NCI-H146 treated with DMSO at 0.1 percent for 48 hours (cell line): Measurements from ENCODE around the gene CD93.
A peak's percentile ranks its signal among the peaks of the same experiment; 100 is the strongest.

Experiments
- DNase-seq: peaks from one replicate; lab custom pipeline; 2025; ENCODE audit not compliant: unreplicated experiment; lab: John Stamatoyannopoulos, UW

The CD93 gene

DNA sequence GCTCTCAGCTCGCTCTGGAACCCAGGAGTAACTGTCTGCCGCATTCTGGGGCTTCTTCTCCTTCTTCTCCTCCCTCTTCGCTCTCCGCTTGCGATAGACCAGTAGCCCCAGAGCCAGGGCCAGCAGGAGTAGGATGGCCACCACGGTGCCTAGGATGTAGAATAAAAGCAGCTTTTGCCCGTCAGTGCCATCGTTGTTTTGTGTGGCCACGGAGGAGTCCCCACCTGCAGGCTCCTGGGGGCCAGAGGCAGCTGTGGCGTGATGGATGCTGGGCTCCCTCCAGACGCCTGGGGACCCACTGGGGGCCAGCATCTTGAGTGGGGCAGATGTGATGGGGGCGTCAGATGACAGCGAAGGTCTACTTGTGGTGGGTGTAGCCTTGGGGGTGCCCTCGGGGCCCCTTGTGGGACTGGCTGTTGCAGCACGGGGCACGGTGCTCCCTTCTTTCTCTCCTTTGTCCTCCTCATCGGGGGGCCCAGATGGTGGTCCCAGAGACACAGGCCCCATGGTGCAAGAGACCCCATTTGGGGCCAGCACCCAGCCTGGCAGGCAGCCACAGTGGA, 1.8 kb downstream of the CD93 start:
- DNase-seq = no peak

DNA sequence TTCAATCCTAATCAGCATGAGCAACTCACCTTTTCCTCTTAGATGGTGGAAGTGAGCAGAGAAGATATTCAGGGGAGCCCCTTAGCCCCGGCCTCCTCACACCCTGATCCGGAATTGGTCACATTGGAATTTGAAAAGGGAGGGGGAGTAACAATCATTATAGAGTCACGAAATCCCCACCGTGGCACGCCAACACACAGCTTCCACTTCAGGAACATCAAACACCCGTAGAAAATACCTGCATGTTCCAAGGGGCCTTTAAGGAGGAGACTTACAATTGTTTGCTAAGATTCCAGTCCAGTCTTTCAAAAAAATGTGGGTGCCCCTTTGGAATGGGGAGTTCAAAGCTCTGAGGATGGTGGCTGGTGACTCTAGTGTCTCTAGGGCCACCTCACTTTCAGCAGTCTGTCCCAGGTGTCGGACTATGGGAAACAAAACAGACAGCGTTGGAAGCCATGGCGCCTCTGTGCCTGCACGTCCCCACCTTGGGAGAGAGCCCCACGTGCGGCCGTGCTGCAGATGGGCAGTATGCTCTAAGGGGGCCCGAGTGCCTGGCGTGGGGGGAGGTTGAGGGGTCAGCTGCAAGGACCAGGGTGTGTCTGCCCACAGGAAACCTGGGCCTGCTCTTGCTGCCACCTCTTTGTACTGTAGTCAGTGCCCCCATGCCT, 2.4 kb downstream of the CD93 start:
- no peak for DNase-seq

DNA sequence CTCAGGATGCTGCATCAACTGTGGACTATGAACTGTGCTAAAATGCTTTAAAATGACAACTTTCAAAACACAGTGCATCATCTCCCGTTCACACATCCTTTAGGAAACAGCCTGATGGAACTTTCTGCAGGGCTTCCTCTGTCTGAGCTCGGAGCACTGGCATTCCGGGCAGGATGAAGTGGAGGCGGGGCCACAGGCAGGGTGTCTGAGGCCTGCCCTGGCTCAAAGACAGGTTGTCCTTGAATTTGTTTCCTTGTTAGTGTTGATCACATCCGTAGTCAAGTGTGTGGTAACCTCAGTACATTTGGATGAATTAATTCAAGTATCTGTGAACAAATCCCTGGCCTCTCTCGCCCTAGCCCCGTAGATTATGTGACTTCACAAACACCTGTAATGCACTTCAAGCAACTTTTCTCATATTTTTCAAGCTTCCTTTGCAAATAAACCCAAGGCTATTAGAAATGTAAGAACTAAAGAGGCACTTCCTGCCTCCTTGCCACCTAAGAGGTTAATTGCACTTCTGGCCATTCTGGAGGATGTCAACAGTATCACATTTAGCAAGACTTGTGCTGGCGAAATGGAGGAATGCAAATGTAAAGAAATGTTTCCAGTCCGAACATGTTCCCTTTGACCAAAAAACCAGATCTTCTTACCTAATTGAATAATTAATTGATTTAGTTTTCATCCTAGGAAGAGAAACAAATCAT, 3.1 kb downstream of the CD93 start:
- DNase-seq = no peak

DNA sequence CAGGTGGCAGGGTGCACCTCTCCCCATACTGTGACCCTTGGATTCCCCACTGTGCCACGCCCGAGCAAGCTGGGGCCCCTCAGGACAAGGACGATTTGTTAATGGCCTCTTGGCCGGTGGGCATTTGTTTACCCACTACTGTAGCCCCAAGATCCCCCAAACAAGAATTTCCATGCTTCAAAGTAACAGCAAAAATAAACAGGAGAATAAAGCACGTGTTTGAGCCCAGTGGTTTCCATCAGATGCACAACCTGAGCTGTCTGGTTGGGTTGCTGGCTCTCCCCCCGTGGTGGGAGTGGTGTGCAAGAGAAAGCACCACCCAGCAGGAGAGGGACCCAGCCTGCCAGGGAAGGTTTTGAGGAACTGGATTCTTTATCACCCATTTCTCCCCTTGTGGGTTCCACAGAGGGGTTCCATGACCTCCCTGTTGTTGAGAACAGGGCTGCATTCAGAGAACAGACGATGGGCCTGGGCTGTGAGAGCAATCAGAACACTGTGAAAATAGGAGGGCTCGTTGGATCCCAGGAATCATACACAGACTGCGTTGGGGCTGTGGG, 4.8 kb downstream of the CD93 start:
- DNase-seq = no peak

DNA sequence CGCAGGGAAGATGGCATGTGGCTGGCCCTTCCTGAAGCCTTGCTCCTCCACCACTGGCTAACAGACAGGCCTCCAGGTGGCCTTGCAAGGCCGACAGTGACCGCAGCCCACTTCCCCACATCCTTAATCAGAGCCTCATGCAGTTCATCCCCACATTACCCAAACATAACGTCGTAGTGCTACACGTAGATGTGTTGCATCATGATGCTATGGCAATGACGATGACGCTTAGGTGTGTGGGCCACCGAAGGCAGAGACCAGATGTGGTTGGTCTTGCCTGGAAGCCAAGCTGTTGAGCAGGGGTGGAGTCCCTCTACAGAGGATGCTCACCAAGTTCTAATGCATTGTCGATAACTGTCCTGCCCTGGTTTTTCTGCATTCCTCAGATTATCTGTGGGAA, 5.6 kb downstream of the CD93 start:
- no peak for DNase-seq

DNA sequence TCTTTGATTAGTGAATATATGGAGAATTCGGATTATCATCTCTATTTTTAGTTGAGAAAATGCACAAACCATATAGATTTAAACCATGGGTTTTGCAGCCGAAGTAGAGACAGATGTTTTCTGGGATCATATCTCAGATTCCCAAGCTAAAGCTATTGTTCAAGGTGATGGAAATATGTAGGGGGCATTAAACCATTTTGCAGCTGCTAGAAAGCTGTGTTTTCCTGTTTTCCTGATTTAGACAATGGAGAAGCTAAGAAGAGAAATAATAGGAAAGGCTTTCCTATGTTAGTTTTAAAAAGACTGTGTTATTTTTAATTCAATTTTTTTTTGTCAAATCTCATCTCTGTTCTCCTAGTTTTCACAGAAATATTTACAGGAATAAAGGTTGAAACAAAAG, 6.2 kb downstream of the CD93 start:
- DNase-seq = no peak

DNA sequence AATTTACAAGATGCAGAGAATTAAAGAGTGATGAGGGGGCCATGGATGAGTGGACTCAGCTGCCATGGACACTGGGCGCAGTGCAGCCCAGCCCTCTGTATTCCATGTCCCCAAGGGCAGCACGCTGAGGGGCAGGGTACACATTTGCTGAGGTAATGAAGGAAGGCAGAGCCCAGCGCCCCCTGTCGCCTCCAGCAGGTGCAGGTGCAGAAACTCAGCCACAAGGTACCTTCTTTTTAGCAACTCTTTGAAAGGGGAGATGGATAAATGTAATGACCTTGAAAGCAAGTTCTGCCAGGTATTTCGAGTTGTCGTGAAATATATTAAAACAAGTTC, 7.1 kb downstream of the CD93 start:
- peak; percentile 86 for DNase-seq

DNA sequence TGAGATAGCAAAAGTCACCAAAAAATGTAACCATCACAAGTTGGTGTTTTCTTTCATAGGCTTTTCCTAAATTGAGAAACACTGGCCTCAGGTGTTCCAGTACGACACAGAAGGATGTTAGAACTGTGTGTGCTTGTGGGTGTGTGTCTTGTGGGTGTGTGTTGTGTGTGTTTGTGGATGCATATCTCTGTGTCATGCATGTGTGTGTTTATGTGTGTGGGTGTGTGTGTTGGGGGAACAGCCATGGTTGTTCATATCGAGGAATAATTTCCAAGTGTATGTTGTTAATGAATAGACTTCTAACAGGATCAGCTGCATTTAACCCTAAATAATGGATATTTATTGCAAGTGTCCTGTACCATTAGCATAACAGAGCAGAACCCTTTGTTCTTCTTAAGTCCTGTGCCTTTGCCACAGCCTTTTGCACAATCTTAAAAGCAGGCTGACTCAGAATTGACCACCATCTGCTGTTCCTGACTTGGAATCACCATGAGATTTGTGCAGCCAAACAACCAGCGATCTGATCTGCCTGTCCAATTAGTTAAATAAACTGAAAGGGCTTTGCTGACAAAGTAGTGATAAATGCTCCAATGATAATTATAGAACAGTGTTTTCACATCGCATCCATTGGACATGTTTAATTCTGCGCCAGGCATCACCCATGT, 7.6 kb downstream of the CD93 start:
- no peak for DNase-seq

DNA sequence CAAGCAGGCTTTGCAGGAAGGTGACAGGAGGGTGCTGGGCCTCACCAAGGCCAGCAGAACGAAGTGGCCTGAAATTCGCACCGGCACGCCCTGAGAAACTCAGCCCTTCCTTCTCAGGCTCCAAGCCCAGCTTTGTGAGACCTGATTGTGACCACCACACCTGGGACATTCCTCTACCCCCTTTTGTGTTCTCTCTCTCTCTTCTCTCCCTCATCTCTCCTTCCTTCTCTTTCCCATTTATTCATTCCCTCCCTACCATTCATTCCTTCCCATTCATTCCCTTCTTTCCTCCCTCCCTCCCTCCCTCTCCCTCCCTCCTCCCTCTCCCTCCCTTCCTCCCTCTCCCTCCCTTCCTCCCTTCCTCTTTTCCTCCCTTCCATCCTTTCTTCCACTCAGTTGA, 8.8 kb downstream of the CD93 start:
- DNase-seq = no peak

DNA sequence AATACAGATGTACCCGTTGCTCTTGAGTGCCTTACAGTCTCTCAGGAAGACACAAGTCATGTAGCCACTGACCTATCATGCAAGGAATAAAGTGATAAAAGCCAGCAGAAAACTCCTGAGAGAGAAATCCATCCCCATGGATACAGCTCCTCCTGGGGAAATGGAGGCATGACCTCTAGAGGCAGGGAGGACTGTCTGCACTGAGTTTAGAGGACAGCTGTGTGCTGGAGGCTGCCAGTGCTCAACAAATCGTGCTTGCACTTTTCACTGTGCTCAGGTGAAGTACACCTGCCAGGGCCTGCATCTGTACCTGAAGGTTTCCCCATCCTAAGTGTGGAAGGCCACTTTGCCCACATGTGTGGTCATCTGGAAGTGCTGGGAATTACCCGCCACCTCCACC, 12.1 kb downstream of the CD93 start:
- no peak for DNase-seq

DNA sequence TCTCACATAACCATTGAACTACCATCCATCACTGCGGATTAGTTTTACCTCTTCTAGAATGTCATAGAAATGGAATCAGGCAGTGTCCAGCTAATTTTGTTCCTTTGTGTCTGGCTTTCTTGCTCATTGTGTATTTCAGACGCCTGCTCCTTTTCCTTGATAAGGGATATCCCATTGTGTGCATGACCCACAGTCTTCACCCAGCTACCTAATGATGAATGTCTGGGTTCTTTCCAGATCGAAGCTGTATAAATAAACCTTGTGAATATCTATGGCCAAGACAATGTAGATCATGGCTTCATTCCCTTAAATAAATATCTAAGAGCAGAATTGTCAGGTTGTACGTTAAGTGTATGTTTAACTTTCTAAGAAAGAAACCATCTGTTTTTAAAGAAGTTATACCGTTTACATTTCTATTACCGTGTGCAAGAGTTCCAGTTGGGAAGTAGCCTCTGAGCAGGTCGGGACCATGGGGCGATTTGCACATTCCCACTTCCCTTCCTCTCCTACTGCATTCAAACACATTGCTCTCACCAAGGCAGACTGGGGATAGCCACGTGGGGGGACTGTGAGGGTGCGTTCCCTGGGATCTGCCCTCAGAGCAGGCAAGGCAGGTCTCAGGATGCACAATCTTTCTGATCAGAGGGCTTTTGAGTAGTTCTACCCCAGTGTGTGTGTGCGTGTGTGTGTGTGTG, 13.1 kb downstream of the CD93 start:
- DNase-seq = no peak

DNA sequence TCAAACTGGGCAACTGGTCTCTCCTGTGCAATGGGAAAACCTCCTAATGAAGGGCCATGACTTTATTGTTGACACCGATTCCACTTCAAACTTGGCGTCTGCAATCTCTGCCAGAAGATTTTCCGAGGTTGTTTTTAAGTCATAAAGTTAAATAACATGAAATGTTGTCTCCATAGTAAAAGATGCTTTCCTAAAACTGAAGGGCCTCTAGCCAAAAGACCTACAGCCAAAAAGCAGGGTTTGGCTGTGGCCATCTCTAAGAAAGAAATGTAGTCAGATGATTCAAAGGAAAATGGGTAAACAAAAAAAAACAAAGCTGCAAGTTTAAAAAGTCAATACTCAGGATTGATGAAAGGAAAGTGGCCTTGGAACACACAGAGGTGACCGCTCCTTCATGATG, 14.1 kb downstream of the CD93 start:
- DNase-seq = no peak

DNA sequence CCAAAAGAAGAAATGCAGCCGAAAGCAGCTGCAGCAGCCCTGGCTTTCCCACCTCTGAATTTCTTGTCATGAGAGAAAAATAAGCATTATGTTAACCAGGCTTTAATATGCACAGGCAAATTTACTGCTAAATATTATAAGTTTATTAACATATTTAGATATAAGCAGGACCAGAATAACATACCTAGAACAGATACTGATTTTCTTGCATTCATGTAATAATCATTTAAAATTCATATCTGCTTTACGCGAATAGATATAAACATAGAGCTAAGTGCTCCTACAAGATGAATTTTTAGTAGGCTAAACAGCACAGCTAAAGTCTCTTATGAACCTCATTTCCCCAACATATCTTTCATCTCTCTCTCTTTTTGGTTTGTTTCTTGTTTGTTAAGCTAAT, 14.7 kb downstream of the CD93 start:
- no peak for DNase-seq

DNA sequence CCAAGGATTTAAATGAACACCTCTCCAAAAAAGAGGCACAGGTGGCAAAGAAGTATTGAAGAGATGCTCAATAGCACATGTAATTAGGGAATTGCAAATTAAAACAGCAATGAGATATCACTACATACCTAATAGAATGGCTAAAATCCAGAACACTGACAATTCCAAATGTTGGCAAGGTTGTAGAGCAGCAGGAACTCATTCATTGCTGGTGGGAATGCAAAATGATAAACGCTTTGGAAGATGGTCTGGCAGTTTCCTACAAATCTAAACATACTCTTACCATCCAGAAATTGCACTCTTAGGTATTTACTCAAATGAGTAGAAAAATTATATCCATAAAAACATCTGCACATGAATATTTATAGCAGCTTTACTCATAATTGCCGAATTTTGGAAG, 17.0 kb downstream of the CD93 start:
- DNase-seq = no peak

DNA sequence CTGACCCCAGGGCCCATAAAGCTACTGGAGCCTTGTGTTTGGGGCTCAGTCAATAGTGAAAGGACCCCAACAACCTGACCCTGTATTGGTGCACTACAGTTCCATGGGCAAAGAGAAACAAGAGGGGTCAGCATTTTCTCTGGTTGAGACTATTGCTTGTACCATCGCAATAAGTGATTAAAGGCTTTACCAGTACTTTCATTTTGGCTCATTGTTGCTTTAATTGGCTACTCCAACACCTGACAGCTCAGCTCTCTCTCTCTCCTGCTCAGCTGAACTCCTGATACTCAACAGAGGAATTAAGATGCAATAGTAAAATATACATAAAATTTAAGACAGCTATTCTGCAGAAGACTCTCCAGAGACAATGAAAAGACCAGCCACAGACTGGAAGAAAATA, 17.8 kb downstream of the CD93 start:
- DNase-seq = no peak

DNA sequence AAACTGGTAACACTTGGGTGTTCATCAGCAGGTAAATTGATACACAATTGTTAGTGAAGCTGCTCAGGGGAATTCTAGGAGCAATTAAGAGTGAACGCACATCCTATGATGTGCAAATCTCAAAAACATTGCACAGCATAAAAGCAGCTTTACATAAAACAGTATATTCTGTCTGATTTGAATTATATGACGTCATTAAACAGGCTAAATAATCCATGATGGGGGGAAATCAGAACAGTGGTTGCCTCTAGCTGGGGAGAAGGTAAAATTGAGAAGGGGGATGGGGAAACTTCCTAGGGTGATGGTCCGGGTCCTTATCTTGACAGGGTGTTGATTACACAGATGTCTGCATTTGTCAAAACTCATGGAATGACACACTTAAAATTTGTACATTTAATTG, 19.4 kb downstream of the CD93 start:
- no peak for DNase-seq

DNA sequence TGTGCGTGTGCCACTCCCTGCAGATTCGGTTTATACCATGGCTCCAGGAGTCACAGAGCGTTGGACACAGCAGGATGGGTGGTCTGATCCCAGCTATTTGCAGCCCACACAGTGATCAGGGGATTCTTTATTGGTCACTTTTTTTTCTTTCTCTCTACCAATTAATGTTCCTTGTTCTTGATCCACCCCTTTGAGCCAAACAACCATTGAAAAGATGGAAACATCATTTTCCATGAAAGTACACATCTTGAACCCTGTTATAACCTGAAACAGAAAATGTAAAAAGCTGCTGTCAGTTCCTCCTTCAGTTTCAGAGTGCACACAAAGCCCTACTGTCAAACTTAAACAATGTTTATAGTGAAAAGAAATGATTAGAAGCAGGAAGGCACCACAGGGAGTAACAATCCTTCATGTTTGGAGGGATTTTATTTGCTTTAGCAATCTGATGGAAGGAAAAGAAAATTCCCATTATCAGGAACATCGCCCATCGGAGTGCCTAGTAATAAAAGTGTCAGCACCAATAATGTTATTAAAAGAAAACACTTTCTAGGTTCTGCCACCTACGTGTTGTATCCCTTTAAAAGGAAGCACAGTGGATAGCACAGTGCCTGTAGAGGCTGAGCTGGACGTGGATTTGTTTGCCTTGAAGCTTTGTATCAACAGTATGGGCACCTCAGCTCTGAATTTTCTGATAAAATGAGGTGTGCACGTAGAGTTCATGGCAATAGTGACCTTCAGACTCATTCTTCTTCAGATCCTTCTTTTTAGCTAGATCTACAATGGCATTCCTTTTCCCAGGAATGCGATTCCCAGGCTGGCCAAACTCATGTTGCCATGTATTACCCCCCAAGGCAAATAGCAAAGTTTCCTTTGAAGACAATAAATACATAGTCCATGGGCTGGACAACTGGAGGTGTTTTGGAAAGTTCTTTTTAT, 20.6 kb downstream of the CD93 start:
- no peak for DNase-seq

DNA sequence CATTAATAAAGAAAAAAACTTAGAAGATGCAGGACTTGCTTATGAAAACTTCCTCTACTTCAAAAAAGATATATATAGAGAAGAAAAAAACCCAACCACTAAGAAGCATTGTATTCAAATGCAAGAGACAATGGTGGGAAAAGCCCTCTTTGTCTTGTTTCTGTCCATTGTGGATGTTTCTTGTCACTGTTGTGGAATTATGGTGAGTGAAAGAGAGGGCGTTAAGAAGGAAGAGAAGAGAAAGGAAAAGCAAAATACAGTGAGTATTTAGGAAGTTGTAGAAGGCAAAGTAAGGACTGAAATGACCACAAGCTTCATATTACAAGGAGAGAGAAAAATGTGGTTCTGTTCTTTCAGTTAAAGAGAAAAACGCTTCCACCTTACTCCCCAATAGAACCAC, 22.5 kb downstream of the CD93 start:
- DNase-seq = no peak

DNA sequence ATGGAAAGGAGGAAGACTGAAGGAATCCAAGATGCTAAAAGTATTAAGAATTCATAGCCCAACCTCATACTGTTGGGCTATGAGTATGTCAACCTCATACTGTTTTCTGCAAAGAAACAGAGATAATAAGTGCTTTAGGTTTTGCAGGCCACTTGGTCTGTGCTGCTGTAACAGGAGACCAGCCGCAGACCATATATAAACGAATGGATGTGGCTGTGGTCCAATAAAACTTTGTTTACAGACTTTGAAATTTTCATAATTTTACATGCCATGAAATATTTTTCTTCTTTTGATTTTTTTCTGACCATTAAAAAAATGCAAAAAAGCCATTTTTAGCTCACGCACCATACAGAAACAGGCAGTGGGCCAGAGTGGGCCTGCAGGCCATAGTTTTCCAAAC, 23.0 kb downstream of the CD93 start:
- no peak for DNase-seq

DNA sequence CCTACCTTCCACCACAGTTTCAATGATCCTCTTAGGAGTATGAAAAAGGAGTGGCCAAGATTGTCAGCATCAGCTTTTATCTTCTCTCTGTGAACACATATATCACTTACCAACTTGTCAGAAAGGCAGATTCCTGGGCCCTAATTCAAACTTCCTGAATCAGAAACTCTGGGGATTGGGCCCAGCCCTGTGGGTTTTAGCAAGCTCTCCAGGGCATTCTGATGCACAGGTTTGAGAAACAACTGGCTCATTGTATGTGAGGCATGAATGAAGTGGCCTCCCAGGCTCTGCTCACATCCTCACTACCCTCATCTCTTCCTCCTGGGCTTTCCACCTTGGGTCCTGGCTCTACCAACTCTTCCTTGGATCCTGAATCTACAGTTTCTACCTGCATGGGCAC, 23.5 kb downstream of the CD93 start:
- DNase-seq = no peak
